GM12878 (cell line): ENCODE results near the gene ARFGAP3. TPM values are rescaled to one million over a fixed set of nuclear protein-coding genes. Genes with fewer than 3 reads are reported as not detected.

ENCODE experiments used
- ATAC-seq: fragments of 200-7000 bp; cut with Tn5 transposase; 3 replicates; pipeline ENCODE4 v1.9.1; 2020; ENCODE audit warnings: mild to moderate bottlenecking, moderate library complexity
- BruUV-seq: library from RNA; stranded (reverse); fragments of 400-500 nt; replicated peaks from 2 replicates; lab custom pipeline; 2021; lab: Mats Ljungman, UMichigan
- CTCF ChIA-PET: fragments of 300-600 bp; sonication (Branson Sonifier 250); formaldehyde crosslinking; extraction: SDS; loops from one replicate; lab custom pipeline; 2021; ENCODE audit warnings: inconsistent platforms; lab: Yijun Ruan, JAX
- POLR2A ChIA-PET: fragments of 350-600 bp; formaldehyde crosslinking; extraction: SDS; loops from one replicate; lab custom pipeline; 2021; ENCODE audit warnings: inconsistent platforms; lab: Charles Lee
- RAD21 ChIA-PET: fragments of 300-600 bp; sonication (Branson Sonifier 250); formaldehyde crosslinking; loops from one replicate; lab custom pipeline; 2023; ENCODE audit warnings: antibody characterized with exemption; ENCODE audit not compliant: unreplicated experiment; lab: Charles Lee
- SMC1A ChIA-PET: fragments of 300-600 bp; sonication (Branson Sonifier 250); formaldehyde crosslinking; loops from one replicate; lab custom pipeline; 2023; ENCODE audit not compliant: unreplicated experiment, uncharacterized antibody; lab: Charles Lee
- DNase-seq: peaks from one replicate; pipeline ENCODE4 v3.0.0-alpha.2; 2011; ENCODE audit warnings: low read depth, low spot score
- FAIRE-seq: peaks from 3 replicates; lab custom pipeline; 2011; peaks lifted over from hg19 to GRCh38; lab: Jason Lieb, UNC
- H2AFZ ChIP-seq: 2 replicates; pipeline ENCODE4 v1.6.0; 2011; ENCODE audit warnings: low read depth, low read length, control low read depth; ENCODE audit not compliant: control insufficient read depth
- H3K27ac ChIP-seq: 2 replicates; pipeline ENCODE4 v1.5.1; 2011; ENCODE audit warnings: control low read depth; ENCODE audit not compliant: control insufficient read depth, insufficient read depth
- H3K27me3 ChIP-seq, 2 experiments: replicated peaks in 1 of 2; 2 replicates each; pipeline versions ENCODE4 v1.6.0 to v1.6.1; 2011; ENCODE audit warnings: low read length in 1 of 2; ENCODE audit not compliant: control insufficient read depth in 2 of 2, insufficient read depth in 2 of 2
- H3K36me3 ChIP-seq, 2 experiments: 2 replicates each; pipeline ENCODE4 v1.5.1; 2011; ENCODE audit warnings: low read length in 1 of 2; ENCODE audit not compliant: control insufficient read depth in 2 of 2, insufficient read depth in 2 of 2
- H3K4me1 ChIP-seq: 2 replicates; pipeline ENCODE4 v1.6.1; 2011; ENCODE audit warnings: mild to moderate bottlenecking, low read length, moderate library complexity, mixed read lengths; ENCODE audit not compliant: control insufficient read depth, insufficient read depth
- H3K4me2 ChIP-seq: 2 replicates; pipeline ENCODE4 v1.6.0; 2011; ENCODE audit warnings: control low read depth; ENCODE audit not compliant: control insufficient read depth, insufficient read depth
- H3K4me3 ChIP-seq: fragments of 200-600 bp; sonication (generic); 2 replicates; pipeline ENCODE4 v1.5.1; 2016
- H3K79me2 ChIP-seq: 2 replicates; pipeline ENCODE4 v1.6.0; 2011; ENCODE audit warnings: low read length; ENCODE audit not compliant: control insufficient read depth, insufficient read depth
- H3K9ac ChIP-seq: 2 replicates; pipeline ENCODE4 v1.8.0; 2011; ENCODE audit warnings: low read length, control low read depth, mixed read lengths; ENCODE audit not compliant: control insufficient read depth, insufficient read depth
- H3K9me3 ChIP-seq: replicated peaks from 3 replicates; pipeline ENCODE4 v1.5.1; 2011; ENCODE audit warnings: mild to moderate bottlenecking, low read length; ENCODE audit not compliant: control insufficient read depth, insufficient read depth
- H4K20me1 ChIP-seq: 2 replicates; pipeline ENCODE4 v1.6.0; 2011; ENCODE audit not compliant: control insufficient read depth, insufficient read depth
- BCL3 ChIP-seq: IDR thresholded peaks from 2 replicates; pipeline ENCODE4 v1.6.1; 2011; ENCODE audit warnings: borderline replicate concordance, low read depth, mild to moderate bottlenecking, moderate library complexity, low read length; ENCODE audit not compliant: insufficient read depth, poor library complexity, severe bottlenecking
- E4F1 ChIP-seq: fragments of 450-650 bp; IDR thresholded peaks from 2 replicates; pipeline ENCODE4 v1.6.1; 2018; ENCODE audit warnings: borderline replicate concordance, mild to moderate bottlenecking; ENCODE audit not compliant: partially characterized antibody
- IKZF2 ChIP-seq, 2 experiments: fragments of 450-650 bp; IDR thresholded peaks; 2 replicates each; pipeline ENCODE4 v1.6.1; 2017; ENCODE audit warnings: mild to moderate bottlenecking in 2 of 2, moderate library complexity in 2 of 2
- NFYB ChIP-seq: IDR thresholded peaks from 2 replicates; pipeline ENCODE4 v1.6.1; 2011; ENCODE audit warnings: low read depth, mild to moderate bottlenecking, low read length, improper control_type of control experiment, moderate library complexity; ENCODE audit not compliant: insufficient read depth
- RFX5 ChIP-seq: IDR thresholded peaks from 2 replicates; pipeline ENCODE4 v1.6.1; 2011; ENCODE audit warnings: low read depth, low read length, improper control_type of control experiment
- SKIL ChIP-seq: fragments of 450-650 bp; IDR thresholded peaks from 2 replicates; pipeline ENCODE4 v1.6.1; 2017; ENCODE audit warnings: mild to moderate bottlenecking, low read depth, inconsistent platforms; ENCODE audit not compliant: poor library complexity, severe bottlenecking
- TCF12 ChIP-seq: IDR thresholded peaks from 2 replicates; pipeline ENCODE4 v1.6.1; 2011; ENCODE audit warnings: low read depth, mild to moderate bottlenecking, low read length
- ZNF24 ChIP-seq: fragments of 450-650 bp; IDR thresholded peaks from 2 replicates; pipeline ENCODE4 v1.6.1; 2017; ENCODE audit warnings: antibody characterized with exemption, mild to moderate bottlenecking
- ZZZ3 ChIP-seq: IDR thresholded peaks from 2 replicates; pipeline ENCODE4 v1.6.1; 2011; ENCODE audit warnings: low read depth; ENCODE audit not compliant: control insufficient read depth, insufficient read length
- WGBS: methylation state at CpG from one replicate; pipeline ENCODE4 v1.1.6; 2016; ENCODE audit warnings: low lambda C conversion rate; ENCODE audit not compliant: insufficient replicate concordance, insufficient coverage; ENCODE audit errors: missing lambda C conversion rate; 5-methylcytosine and 5-hydroxymethylcytosine counted together
- in situ Hi-C: fragments of 300-500 bp; cut with MboI; formaldehyde crosslinking; loops from 9 replicates; pipeline ENCODE4 v1.14.3; 2018; ENCODE audit warnings: mixed read lengths
- intact Hi-C: fragments of 100-400 bp; cut with micrococcal nuclease; formaldehyde crosslinking; loops from one replicate; pipeline ENCODE4 v1.14.2; 2022; ENCODE audit not compliant: unreplicated experiment
- polyA plus RNA-seq, 11 experiments: library from polyadenylated mRNA; depleted of rRNA in 4 of 11; unstranded in 6 of 11; stranded (reverse) in 5 of 11; fragments of >200 nt; fragmentation: Nextera tagmentation in 4 of 11; fragmentation: Illumina TruSeq in 1 of 11; extraction: Ambion mirVana in 4 of 11; extraction: Trizol in 1 of 11; gene quantifications; 1 replicate in 1 of 11; 2 replicates in 10 of 11; pipeline versions ENCODE4 v1.2.1 to v1.2.3, GENCODE V29; 2011 to 2016; ENCODE audit warnings: inconsistent platforms in 2 of 11, missing spikeins in 2 of 11, low read depth in 1 of 11
- total RNA-seq, 4 experiments: library from RNA; depleted of rRNA in 3 of 4; stranded (reverse); fragments of >200 nt in 3 of 4; fragmentation: Illumina TruSeq in 1 of 4; extraction: Trizol in 1 of 4; gene quantifications; 2 replicates each; pipeline versions ENCODE4 v1.2.1 to v1.2.3, GENCODE V29; 2013 to 2021

ARFGAP3 gene
- total and polyA plus RNA-seq, 10 of the 15 experiments (the other 5 are each of a cell fraction or from before 2014, with no cell fraction given), result 29.7 to 50.8 (median 39.5) TPM

- peaks cover 22% of the 10 kb centered on the region for H3K4me1 ChIP-seq
- no peaks in the 10 kb centered on the region for H3K27me3 ChIP-seq
- peak; percentile 48 for TF ChIP-seq BCL3
- TF ChIP-seq NFYB, result no peak
- TF ChIP-seq IKZF2 (IDR thresholded peaks at IDR 0.05), result no peak
- no peak for TF ChIP-seq ZNF24
- H3K79me2 ChIP-seq, result no peaks in the 10 kb centered on the region
- BruUV-seq, result no TSS peak
- no peak overlapping the region for H3K9ac ChIP-seq
- H4K20me1 ChIP-seq, result no peaks in the 10 kb centered on the region
- RAD21 ChIA-PET, result interaction anchor here (1.3 to 2.8 kb wide), 2 partner anchors 10 to 35 kb away, joined by 6 to 24 read pairs; no protein-coding TSS in a partner anchor
- no peak overlapping the region for H3K4me3 ChIP-seq
- DNase-seq, result no peak
- no peak overlapping the region for H2AFZ ChIP-seq
- CTCF ChIA-PET, result interaction anchor here (0.6 kb wide), 1 partner anchor 554 kb away, joined by 3 read pairs; no protein-coding TSS in a partner anchor
- peak; percentile 52 for FAIRE-seq
- H3K9me3 ChIP-seq, result no peaks in the 10 kb centered on the region
- POLR2A ChIA-PET, result interaction anchor here (1.2 to 4.5 kb wide), 2 partner anchors 10 to 111 kb away, joined by 3 to 26 read pairs; no protein-coding TSS in a partner anchor
- intact Hi-C loops, result no loop called here
- SMC1A ChIA-PET, result interaction anchor here (1.5 to 1.6 kb wide), 2 partner anchors 10 to 90 kb away, joined by 4 to 8 read pairs; no protein-coding TSS in a partner anchor
- in situ Hi-C loops, result no loop called here
- WGBS, result 77% methylated on average over 5 of the region's 6 CpGs
- no peak for ATAC-seq
- H3K27ac ChIP-seq, result no peak overlapping the region
- H3K36me3 ChIP-seq, result no peaks in the 10 kb centered on the region
- no peak overlapping the region for H3K4me2 ChIP-seq
Measured at GRCh38 chr22:42754658-42755057, 102.4 kb downstream of the ARFGAP3 start.

GRCh38 chr22:42752912-42753311 lies 104.2 kb downstream of the ARFGAP3 start:
- Histone ChIP-seq H3K36me3 (no peaks in the 10 kb centered on the region), H3K9ac (no peak overlapping the region), H2AFZ (no peak overlapping the region; the same call in 1 of the 2 replicates), H3K27ac (peak overlapping the region; percentile 61), H3K4me1 (peaks cover 22% of the 10 kb centered on the region), H4K20me1 (no peaks in the 10 kb centered on the region), H3K4me2 (peak overlapping the region; percentile 63), H3K79me2 (no peaks in the 10 kb centered on the region), H3K9me3 (no peaks in the 10 kb centered on the region), H3K4me3 (no peak overlapping the region), H3K27me3 (no peaks in the 10 kb centered on the region)
- ChIA-PET RAD21 (interaction anchor here (0.9 to 2.8 kb wide), 9 partner anchors 12 to 1135 kb away, joined by 3 to 24 read pairs (median 4); no protein-coding TSS in a partner anchor), CTCF (interaction anchor here (0.6 to 1.8 kb wide), 5 partner anchors 12 to 90 kb away, joined by 3 to 7 read pairs (median 3); no protein-coding TSS in a partner anchor), POLR2A (interaction anchor here (0.6 to 4.5 kb wide), 7 partner anchors 8 to 227 kb away, joined by 3 to 26 read pairs (median 6); no protein-coding TSS in a partner anchor), SMC1A (interaction anchor here (0.6 to 2.4 kb wide), 9 partner anchors 12 to 109 kb away, joined by 3 to 13 read pairs (median 5); no protein-coding TSS in a partner anchor)
- FAIRE-seq (peak; percentile 44), DNase-seq (peak; percentile 27), ATAC-seq (peak; percentile 80)
- no TSS peak for BruUV-seq
- in situ Hi-C loops, result no loop called here
- intact Hi-C loops, result no loop called here
- WGBS, result 5% methylated on average over 7 of the region's 7 CpGs
- TF ChIP-seq ZZZ3 (no peak), SKIL (no peak), E4F1 (no peak), TCF12 (no peak), IKZF2 (IDR thresholded peaks at IDR 0.05) (peak; percentile 45 to 47), RFX5 (no peak)
